HepG2 (cell line): ENCODE results near the gene NUBP2. TPM values are rescaled to one million over a fixed set of nuclear protein-coding genes. Genes with fewer than 3 reads are reported as not detected.
A peak's percentile ranks its signal among the peaks of the same experiment; 100 is the strongest.

Experiments used
- CBX5 ChIP-seq: sonication (generic); formaldehyde crosslinking; IDR thresholded peaks from 2 replicates; pipeline ENCODE4 v1.4.0; 2020; ENCODE audit warnings: missing genetic modification reagents, borderline replicate concordance
- CHCHD3 ChIP-seq: sonication (generic); formaldehyde crosslinking; IDR thresholded peaks from 2 replicates; pipeline ENCODE4 v1.8.0; 2022; ENCODE audit warnings: mild to moderate bottlenecking, missing genetic modification reagents, moderate library complexity
- DPF2 ChIP-seq: sonication (generic); formaldehyde crosslinking; IDR thresholded peaks from 2 replicates; pipeline ENCODE4 v1.4.0; 2020; ENCODE audit warnings: mild to moderate bottlenecking, low read depth, missing genetic modification reagents, borderline replicate concordance
- ELK4 ChIP-seq: sonication (generic); formaldehyde crosslinking; IDR thresholded peaks from 2 replicates; pipeline ENCODE4 v1.9.0; 2021; ENCODE audit warnings: missing genetic modification reagents, borderline replicate concordance
- ESRRA ChIP-seq: sonication (generic); formaldehyde crosslinking; IDR thresholded peaks from 2 replicates; pipeline ENCODE4 v1.5.1; 2020; ENCODE audit warnings: mild to moderate bottlenecking, low read depth, missing genetic modification reagents
- FOXA1 ChIP-seq, 2 experiments: fragments of 450-650 bp in 1 of 2; sonication (generic) in 1 of 2; formaldehyde crosslinking in 1 of 2; IDR thresholded peaks; 2 replicates each; pipeline versions ENCODE4 v1.4.0 to v1.6.1; 2016 to 2020; ENCODE audit warnings: missing genetic modification reagents in 1 of 2
- FOXP1 ChIP-seq, 2 experiments: fragments of 450-650 bp in 1 of 2; IDR thresholded peaks; 2 replicates each; pipeline ENCODE4 v1.6.1; 2017 to 2018; ENCODE audit warnings: antibody characterized with exemption in 1 of 2
- HOXA7 ChIP-seq: sonication (generic); formaldehyde crosslinking; IDR thresholded peaks from 2 replicates; pipeline ENCODE4 v1.8.1; 2022; ENCODE audit warnings: mild to moderate bottlenecking, missing genetic modification reagents, moderate library complexity
- KIAA2018 ChIP-seq: sonication (generic); formaldehyde crosslinking; IDR thresholded peaks from 2 replicates; pipeline ENCODE4 v1.5.0; 2020; ENCODE audit warnings: mild to moderate bottlenecking, missing genetic modification reagents, borderline replicate concordance
- SP1 ChIP-seq, 2 experiments: fragments of 450-650 bp in 1 of 2; sonication (generic) in 1 of 2; formaldehyde crosslinking in 1 of 2; IDR thresholded peaks; 2 replicates each; pipeline versions ENCODE4 v1.4.0 to v1.6.1; 2016 to 2020; ENCODE audit warnings: missing genetic modification reagents in 1 of 2
- ZNF468 ChIP-seq: sonication (generic); formaldehyde crosslinking; IDR thresholded peaks from 2 replicates; pipeline ENCODE4 v1.8.0; 2022; ENCODE audit warnings: mild to moderate bottlenecking, moderate library complexity, missing genetic modification reagents
- ZNF687 ChIP-seq: sonication (generic); formaldehyde crosslinking; IDR thresholded peaks from 2 replicates; pipeline ENCODE4 v1.5.1; 2020; ENCODE audit warnings: mild to moderate bottlenecking, missing genetic modification reagents, moderate library complexity
- ZNF713 ChIP-seq: sonication (generic); formaldehyde crosslinking; IDR thresholded peaks from 2 replicates; pipeline ENCODE4 v1.4.0; 2020; ENCODE audit warnings: mild to moderate bottlenecking, missing genetic modification reagents
- ZNF782 ChIP-seq: sonication (generic); formaldehyde crosslinking; IDR thresholded peaks from 2 replicates; pipeline ENCODE4 v1.4.0; 2020; ENCODE audit warnings: missing genetic modification reagents, mild to moderate bottlenecking, borderline replicate concordance
- polyA plus RNA-seq, 8 experiments: library from polyadenylated mRNA; depleted of rRNA in 3 of 8; stranded (reverse) in 7 of 8; unstranded in 1 of 8; fragments of >200 nt; fragmentation: Illumina TruSeq in 4 of 8; extraction: Trizol in 4 of 8; gene quantifications; 2 replicates each; pipeline versions ENCODE4 v1.2.1 to v1.2.3, GENCODE V29; 2011 to 2016; ENCODE audit warnings: low read depth in 4 of 8, missing spikeins in 1 of 8, mixed read lengths in 1 of 8; ENCODE audit not compliant: insufficient read depth in 1 of 8
- total RNA-seq, 5 experiments: library from RNA; depleted of rRNA; stranded (reverse); fragments of >200 nt; fragmentation: Illumina TruSeq; extraction: Trizol; gene quantifications; 2 replicates each; pipeline ENCODE4 v1.2.3, GENCODE V29; 2016; ENCODE audit warnings: low read depth in 1 of 5

NUBP2 gene
- total and polyA plus RNA-seq, 2 of the 13 experiments (the other 11 are each of a cell fraction or from before 2014, with no cell fraction given) = 25.7 to 61.5 TPM

GRCh38 chr16:1828645-1829410 lies 46.1 kb downstream of the NUBP2 start (continued):
- no peak for TF ChIP-seq KIAA2018 (CRISPR knock-in tag)
- TF ChIP-seq FOXP1 (IDR thresholded peaks at IDR 0.05) = no peak
- TF ChIP-seq FOXP1 (CRISPR knock-in tag; IDR thresholded peaks at IDR 0.05) = peak; percentile 62
- TF ChIP-seq ESRRA (CRISPR knock-in tag) = peak; percentile 55; the same call in 1 of the 2 replicates
- peak; percentile 23; the same call in 1 of the 2 replicates for TF ChIP-seq CBX5 (CRISPR knock-in tag)
- TF ChIP-seq ZNF713 (CRISPR knock-in tag) = no peak
- TF ChIP-seq ELK4 (CRISPR knock-in tag) = no peak
- TF ChIP-seq ZNF782 = no peak
- peak; percentile 82; the same call in 1 of the 2 replicates for TF ChIP-seq DPF2 (CRISPR knock-in tag)
- TF ChIP-seq ZNF687 = no peak; the same call in 1 of the 2 replicates
- no peak for TF ChIP-seq HOXA7 (CRISPR knock-in tag)
- no peak for TF ChIP-seq CHCHD3 (CRISPR knock-in tag)
- no peak for TF ChIP-seq SP1 (IDR thresholded peaks at IDR 0.05)
- TF ChIP-seq SP1 (CRISPR knock-in tag; IDR thresholded peaks at IDR 0.05) = no peak
- TF ChIP-seq FOXA1 (IDR thresholded peaks at IDR 0.05) = no peak
- TF ChIP-seq FOXA1 (CRISPR knock-in tag; IDR thresholded peaks at IDR 0.05) = peak; percentile 62
- TF ChIP-seq ZNF468 = no peak
